Osteoblast (primary cell): ENCODE measurements around the gene GBX1. TPM values are rescaled to one million over a fixed set of nuclear protein-coding genes. Genes with fewer than 3 reads are reported as not detected.
A peak's percentile ranks its signal among the peaks of the same experiment; 100 is the strongest.

Source experiments
- DNase-seq: peaks from one replicate; pipeline ENCODE4 v3.0.0; 2011; ENCODE audit warnings: low spot score, mixed read lengths; ENCODE audit not compliant: insufficient read length; ENCODE audit errors: missing footprints
- H2AFZ ChIP-seq: 2 replicates; pipeline ENCODE4 v1.6.0; 2011; ENCODE audit warnings: mild to moderate bottlenecking, low read length
- H3K27ac ChIP-seq: 2 replicates; pipeline ENCODE4 v1.5.1; 2011; ENCODE audit warnings: mild to moderate bottlenecking, low read depth, low read length, moderate library complexity
- H3K27me3 ChIP-seq: 2 replicates; pipeline ENCODE4 v1.6.0; 2012; ENCODE audit warnings: mild to moderate bottlenecking, control low read depth, inconsistent platforms, low read length, moderate library complexity; ENCODE audit not compliant: insufficient read depth
- H3K36me3 ChIP-seq: 2 replicates; pipeline ENCODE4 v1.5.1; 2011; ENCODE audit warnings: mild to moderate bottlenecking, low read length, control low read depth, moderate library complexity; ENCODE audit not compliant: insufficient read depth
- H3K4me1 ChIP-seq: 2 replicates; pipeline ENCODE4 v1.5.1; 2011; ENCODE audit warnings: mild to moderate bottlenecking, low read length, control low read depth, moderate library complexity; ENCODE audit not compliant: insufficient read depth
- H3K4me2 ChIP-seq: 2 replicates; pipeline ENCODE4 v1.6.0; 2011; ENCODE audit warnings: mild to moderate bottlenecking, low read length; ENCODE audit not compliant: insufficient read depth
- H3K4me3 ChIP-seq: fragments of 200-600 bp; sonication (generic); 3 replicates; pipeline ENCODE4 v1.5.1; 2012; ENCODE audit warnings: mild to moderate bottlenecking, low read length, inconsistent platforms; ENCODE audit not compliant: insufficient read depth
- H3K79me2 ChIP-seq: 2 replicates; pipeline ENCODE4 v1.6.0; 2012; ENCODE audit warnings: mild to moderate bottlenecking, low read length, control low read depth, inconsistent platforms; ENCODE audit not compliant: insufficient read depth
- H3K9me3 ChIP-seq: 2 replicates; pipeline ENCODE4 v1.5.1; 2011; ENCODE audit warnings: low read depth, low read length, control low read depth
- H4K20me1 ChIP-seq: 2 replicates; pipeline ENCODE4 v1.6.0; 2012; ENCODE audit warnings: mild to moderate bottlenecking, low read length, control low read depth; ENCODE audit not compliant: insufficient read depth
- CTCF ChIP-seq: IDR thresholded peaks from 2 replicates; pipeline ENCODE4 v1.5.1; 2011; ENCODE audit warnings: mild to moderate bottlenecking, low read depth, low read length, moderate library complexity; ENCODE audit errors: extremely low read depth
- total RNA-seq: library from RNA; depleted of rRNA; stranded (reverse); fragments of >200 nt; gene quantifications from 2 replicates; pipeline ENCODE4 v1.2.3, GENCODE V29; 2012

The GBX1 gene
- total RNA-seq, 1 donor = not detected

GRCh38 chr7:151138153-151138851 is 29.2 kb downstream of the GBX1 start:
- Histone ChIP-seq H2AFZ (no peak overlapping the region), H3K79me2 (no peaks in the 10 kb centered on the region), H3K27ac (no peak overlapping the region), H3K4me1 (no peaks in the 10 kb centered on the region), H3K36me3 (peaks cover 39% of the 10 kb centered on the region), H3K4me3 (no peak overlapping the region), H3K4me2 (no peak overlapping the region), H3K27me3 (no peaks in the 10 kb centered on the region), H3K9me3 (no peaks in the 10 kb centered on the region), H4K20me1 (peaks cover 11% of the 10 kb centered on the region)
- no peak for TF ChIP-seq CTCF
- DNase-seq = no peak

- H3K4me3 ChIP-seq = no peak overlapping the region
- no peaks in the 10 kb centered on the region for H3K9me3 ChIP-seq
- H3K4me1 ChIP-seq = no peaks in the 10 kb centered on the region
- H3K27ac ChIP-seq = no peak overlapping the region
- no peak overlapping the region for H3K4me2 ChIP-seq
- no peak for DNase-seq
- peaks cover 11% of the 10 kb centered on the region for H4K20me1 ChIP-seq
- no peak for TF ChIP-seq CTCF
- no peaks in the 10 kb centered on the region for H3K27me3 ChIP-seq
- no peaks in the 10 kb centered on the region for H3K79me2 ChIP-seq
- H2AFZ ChIP-seq = no peak overlapping the region
- peaks cover 36% of the 10 kb centered on the region for H3K36me3 ChIP-seq
Observed at GRCh38 chr7:151137791-151138152, 29.7 kb downstream of the GBX1 start.

DNA sequence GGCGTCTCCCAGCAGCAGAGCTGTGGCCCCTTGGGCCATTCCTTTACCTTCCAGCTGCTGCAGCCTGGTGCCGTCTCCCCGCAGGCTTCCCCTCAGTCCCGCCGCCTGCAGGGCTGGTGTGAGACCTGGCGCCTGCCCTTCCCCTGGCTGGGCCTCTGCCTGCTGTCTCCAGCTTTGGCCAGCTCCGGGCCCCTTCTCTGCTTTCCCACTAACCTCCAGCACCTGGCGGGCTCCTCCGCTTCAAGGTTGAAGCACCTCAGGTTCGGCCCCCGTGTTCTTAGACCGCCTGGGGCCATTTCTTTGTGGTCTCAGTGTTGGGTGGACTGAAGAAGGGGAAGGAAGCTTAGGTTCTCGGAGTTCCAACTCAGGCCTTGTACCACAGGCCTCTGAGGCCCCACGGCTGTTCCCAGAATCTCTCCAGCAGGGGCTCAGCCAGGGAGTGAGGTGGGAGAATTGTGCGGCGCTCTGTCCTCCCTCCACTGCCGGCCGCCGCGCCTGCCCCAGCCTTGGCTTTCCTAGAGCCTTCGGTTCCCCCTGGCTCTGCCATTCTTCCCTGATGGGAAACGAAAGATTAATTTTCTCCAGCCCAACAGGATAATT is 30.3 kb downstream of the GBX1 start:
- H3K4me1 ChIP-seq = no peaks in the 10 kb centered on the region
- H3K79me2 ChIP-seq = no peaks in the 10 kb centered on the region
- H2AFZ ChIP-seq = no peak overlapping the region
- H3K36me3 ChIP-seq = peaks cover 32% of the 10 kb centered on the region
- no peak overlapping the region for H3K4me2 ChIP-seq
- H3K27me3 ChIP-seq = no peaks in the 10 kb centered on the region
- H4K20me1 ChIP-seq = peaks cover 14% of the 10 kb centered on the region
- no peak for TF ChIP-seq CTCF
- H3K27ac ChIP-seq = no peak overlapping the region
- no peaks in the 10 kb centered on the region for H3K9me3 ChIP-seq
- H3K4me3 ChIP-seq = no peak overlapping the region
- peak; percentile 74 for DNase-seq
